ENCODE measurements around the gene PHOSPHO1.
"Not testable (repeated sequence)": the region's sequence is repeated elsewhere in the genome, so short reads cannot be mapped to it uniquely, and the experiment has no call there.

Gene PHOSPHO1, protein sequence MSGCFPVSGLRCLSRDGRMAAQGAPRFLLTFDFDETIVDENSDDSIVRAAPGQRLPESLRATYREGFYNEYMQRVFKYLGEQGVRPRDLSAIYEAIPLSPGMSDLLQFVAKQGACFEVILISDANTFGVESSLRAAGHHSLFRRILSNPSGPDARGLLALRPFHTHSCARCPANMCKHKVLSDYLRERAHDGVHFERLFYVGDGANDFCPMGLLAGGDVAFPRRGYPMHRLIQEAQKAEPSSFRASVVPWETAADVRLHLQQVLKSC

DNA sequence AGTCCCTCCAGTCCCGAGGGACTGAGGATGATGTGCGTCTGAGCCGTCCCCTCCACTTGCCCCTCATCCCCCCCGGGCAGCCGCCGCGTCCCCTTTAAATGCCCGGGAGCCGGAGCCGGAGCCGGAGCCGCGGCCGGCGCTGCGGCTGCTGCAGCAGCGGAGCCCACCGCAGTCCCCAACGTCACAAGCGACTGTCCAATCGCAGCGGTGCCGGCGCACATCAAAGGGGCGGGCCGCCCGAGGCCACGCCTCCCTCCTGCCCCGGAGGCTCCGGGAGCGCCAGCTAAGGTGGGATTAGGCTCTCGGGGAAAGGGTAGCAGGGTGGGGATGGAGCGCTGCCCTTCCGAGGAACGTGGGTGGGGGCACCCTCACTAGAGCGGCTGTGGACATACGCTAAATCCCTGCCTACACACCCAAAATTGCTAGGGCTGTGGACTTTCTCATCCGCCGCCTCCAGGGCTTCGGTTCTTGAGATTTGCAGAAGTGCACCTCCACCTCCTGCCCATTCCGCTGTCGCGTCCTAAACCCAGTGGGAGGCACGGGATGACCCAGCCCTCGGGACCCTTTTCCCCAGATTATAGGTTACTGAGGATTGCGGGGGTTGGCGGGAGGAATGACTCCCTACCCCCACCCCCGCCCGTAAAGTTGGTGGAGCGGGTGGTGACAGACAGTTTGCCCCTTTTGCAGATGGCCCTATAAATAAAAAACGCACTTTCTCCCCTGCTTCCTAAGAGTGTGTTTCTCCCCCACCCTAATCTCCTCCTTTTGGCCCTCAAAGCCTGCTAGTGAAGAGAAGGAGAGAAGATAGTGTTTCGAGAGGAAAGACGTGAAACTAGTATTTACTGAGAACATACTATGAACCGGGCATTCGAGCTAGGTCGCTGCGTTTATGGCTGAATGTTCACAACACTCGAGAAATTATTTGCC lies at the start of gene PHOSPHO1:
Gene PHOSPHO1 (minus strand): TSS at position 152 of the 927 bp plus-strand sequence. CDS start 4,096 bp downstream, outside the sequence.
- peak; percentile 83 for DNase-seq

DNA sequence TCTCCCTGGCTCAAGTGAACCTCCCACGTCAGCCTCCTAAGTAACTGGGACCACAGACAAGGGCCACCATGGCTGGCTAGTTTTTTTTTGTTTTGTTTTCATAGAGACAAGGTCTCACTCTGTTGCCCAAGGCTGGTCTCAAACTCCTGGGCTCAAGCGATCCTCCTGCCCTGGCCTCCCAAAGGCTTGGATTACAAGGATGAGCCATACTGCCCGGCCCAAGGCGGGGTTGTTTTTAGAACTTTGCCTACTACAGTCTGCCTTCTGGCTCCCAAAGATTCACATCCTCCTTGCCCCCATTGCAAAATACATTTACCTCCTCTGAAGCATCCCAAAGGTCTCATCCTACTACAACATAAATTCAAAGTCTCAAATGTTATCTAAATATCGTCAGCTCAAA lies 49.5 kb upstream of the PHOSPHO1 start:
- no peak for DNase-seq

DNA sequence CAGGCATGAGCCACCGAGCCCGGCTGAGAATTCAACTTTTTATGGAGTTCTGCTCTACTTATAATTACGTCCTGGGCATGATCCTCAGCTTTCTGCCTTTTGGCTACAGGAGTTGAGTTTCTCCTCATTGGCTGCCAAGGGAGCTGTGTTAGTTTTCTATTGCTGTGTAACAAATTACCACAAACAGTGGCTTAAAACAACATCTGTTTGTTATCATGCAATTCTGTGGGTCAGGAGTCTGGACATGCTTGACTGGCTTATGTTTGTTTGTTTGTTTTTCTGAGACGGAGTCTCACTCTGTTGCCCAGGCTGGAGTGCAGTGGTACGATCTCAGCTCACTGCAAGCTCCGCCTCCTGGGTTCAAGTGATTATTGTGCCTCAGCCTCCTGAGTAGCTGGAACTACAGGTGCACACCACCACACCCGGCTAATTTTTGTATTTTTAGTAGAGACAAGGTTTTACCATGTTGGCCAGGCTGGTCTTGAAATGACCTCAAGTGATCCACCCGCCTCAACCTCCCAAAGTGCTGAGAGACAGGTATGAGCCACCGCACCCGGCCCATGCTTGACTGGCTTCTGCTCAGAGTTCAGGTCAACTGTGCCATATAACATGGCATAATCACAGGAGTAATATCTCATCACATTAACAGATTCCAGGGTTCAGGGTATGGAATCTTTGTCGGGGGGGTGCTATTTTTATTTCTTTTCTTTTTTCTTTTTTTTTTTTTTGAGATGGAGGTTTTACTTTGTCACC lies 48.9 kb upstream of the PHOSPHO1 start:
- not testable (repeated sequence) for DNase-seq

DNA sequence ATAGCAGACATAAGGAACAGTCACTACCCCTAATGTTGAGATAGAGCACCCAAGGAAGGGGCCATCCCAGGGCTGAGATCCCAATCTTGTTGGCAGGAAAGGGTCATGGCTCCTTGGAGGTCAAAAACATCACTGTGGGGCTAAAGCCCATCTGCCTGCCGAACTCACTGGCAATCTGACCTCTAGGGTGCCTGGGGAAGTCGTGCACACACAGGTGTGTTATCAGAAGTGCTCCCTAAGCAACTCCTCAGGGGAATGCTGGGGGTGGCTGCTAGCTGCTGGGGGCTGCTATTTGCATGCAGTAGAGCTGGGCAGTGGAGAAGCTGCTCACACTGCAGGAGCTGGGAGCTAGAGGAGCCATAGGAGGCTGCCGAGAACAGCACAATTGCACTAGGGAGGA lies 47.5 kb upstream of the PHOSPHO1 start:
- DNase-seq: no peak

DNA sequence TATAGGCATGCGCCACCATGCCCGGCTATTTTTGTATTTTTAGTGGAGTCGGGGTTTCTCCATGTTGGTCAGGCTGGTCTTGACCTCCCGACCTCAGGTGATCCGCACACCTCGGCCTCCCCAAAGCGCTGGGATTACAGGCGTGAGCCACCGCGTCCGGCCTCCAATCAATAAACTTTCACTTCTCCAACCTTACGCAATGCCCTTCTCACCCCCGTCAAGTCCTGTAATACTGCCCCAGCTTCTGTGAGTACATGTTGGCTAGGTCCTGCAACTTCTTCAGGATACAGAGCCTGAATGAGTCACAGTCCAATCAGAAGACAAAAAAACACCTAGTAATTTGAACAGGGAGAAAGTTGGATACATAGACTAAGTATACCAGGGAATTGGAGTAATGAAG lies 47.1 kb upstream of the PHOSPHO1 start:
- DNase-seq: no peak

DNA sequence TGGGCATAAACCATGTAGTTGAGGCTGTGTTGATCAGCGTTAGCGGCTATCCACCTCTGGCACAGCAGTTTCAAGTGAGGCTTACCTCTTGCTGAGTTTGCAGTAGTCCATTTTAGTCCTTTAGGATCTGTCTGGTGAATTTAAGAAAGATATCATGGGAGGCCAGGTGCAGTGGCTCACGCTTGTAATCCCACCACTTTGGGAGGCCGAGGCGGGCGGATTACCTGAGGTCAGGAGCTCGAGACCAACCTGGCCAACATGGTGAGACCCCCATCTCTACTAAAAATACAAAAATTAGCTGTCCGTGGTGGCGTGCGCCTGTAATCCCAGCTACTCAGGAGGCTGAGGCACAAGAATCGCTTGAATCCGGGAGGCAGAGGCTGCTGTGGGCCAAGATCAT lies 45.4 kb upstream of the PHOSPHO1 start:
- DNase-seq: not testable (repeated sequence)

DNA sequence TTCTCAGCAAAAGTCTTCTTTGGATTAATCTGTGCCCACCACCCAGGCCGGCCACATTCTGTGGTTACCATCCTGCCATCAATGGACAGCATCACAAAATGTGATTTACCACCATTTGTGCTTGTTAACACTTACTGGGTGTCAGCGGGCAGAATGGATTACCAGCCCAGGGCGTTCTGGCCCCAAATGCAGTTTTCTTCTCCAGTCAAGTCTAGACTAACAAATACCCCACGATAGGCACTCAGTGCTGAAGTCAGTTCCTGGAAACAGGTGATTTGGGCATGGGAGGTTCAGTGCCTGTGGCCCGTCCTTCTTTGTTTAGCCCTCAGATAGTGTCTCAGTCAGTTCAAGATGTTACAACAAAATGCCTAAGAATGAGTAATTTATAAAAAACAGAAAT lies 38.8 kb upstream of the PHOSPHO1 start:
- no peak for DNase-seq

DNA sequence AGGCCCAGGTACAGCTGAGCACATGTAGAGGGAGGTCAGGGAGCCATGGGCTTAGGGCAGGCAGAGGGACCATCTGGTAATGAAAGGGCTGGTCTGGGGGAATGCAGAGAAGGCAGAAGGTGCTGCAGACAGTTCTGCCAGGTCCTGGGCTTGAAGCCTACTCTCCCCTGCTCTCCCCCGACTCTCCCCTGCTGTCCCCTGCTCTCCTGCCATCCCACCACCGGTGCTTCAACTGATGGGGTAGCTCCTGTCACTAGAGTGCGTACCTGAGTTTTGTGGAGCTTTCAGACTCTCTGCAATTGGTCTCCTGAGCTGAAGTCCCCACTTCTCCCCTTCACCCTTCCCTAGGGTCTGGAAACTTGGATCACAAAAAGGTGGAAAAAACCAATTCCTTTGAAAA lies 37.3 kb upstream of the PHOSPHO1 start:
- no peak for DNase-seq

DNA sequence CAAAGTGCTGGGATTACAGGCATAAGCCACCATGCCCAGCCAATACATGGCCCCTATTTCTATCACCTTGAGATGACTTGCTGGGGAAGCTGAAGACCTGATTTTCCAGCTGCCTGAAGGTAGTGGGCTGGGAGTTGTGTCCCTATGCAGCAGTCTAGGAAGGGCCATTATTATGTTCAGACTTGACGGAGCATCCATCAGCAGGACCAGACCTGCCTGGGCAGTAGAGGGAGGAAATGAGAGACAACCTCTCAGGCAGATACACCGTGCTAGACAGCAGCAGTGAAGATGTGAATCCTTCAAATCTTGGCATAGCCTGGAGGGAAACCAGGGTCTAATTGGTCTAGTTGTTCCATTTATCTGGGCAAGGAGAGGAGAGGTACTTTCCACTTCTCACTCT lies 35.6 kb upstream of the PHOSPHO1 start:
- DNase-seq: no peak

DNA sequence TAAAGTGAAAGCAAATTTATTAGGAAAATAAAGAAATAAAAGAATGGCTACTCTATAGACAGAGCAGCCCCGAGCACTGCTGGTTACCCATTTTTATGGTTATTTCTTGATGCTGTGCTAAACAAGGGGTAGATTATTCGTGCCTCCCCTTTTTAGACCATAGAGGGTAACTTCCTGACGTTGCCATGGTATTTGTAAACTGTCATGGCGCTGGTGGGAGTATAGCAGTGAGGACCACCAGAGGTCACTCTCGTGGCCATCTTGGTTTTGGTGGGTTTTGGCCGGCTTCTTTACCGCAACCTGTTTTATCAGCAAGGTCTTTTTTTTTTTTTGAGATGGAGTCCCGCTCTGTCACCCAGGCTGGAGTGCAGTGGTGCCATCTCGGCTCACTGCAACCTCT lies 31.0 kb upstream of the PHOSPHO1 start:
- not testable (repeated sequence) for DNase-seq

DNA sequence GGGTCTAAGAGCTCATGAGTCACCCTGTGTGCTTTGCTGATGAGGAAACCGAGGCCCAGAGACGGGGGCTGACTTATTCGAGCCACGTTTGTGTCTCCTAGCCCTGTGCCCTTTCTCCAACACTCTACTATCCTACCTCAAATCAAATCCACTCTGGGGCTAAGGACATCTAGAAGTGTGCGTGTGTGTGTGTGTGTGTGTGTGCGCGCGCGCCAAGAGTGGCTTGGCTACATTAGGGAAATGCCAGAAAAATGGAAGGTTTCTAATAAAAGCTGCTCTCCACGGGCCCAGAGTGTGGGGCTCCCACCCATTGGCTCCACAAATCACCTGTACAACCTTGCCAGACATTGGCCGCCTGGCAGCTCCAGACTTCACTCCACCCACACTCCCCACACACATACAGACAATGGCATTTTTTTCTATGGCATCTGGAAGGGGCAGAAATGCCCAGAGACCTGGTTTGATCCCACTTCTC lies 30.3 kb upstream of the PHOSPHO1 start:
- DNase-seq: peak; percentile 4

DNA sequence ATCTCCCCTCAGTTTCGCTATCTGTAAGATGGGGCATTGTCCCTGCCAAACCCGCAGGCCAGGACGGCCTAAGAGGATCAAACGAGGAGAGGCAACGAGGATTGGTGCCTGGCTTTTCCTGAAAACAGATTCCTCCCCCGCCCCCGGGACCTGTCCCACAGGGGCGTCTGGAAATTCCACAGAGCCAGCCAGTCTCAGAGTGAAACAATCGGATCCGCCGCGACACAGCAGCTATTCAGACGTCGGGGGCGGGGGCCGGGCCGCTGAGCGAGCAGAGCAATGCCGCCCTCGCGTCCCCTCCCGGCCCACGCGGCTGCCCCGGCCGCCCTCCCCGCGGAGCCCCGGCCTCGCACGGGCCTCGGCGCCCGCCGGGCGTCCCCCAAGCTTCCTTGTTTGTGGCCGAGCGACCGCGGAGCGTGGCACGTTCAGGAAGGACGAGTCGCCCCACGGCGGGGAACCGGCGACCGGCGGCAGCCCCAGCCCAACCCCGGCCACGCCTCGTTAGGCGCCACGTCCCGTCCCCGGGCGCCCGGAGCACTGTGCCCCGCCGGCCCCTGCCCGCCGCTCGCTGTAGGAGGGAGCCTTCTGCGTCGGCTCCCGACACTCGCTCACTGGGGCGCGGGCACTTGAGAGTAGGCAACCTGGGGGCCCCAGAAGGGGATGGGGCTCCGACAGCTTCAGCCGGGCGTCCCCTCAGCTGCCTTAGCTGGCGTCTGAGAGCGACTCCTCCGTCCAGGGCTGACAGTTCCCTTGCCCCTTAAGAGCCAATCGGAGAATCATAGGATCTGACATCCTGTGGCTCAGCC lies 29.6 kb upstream of the PHOSPHO1 start:
- DNase-seq: peak; percentile 59

DNA sequence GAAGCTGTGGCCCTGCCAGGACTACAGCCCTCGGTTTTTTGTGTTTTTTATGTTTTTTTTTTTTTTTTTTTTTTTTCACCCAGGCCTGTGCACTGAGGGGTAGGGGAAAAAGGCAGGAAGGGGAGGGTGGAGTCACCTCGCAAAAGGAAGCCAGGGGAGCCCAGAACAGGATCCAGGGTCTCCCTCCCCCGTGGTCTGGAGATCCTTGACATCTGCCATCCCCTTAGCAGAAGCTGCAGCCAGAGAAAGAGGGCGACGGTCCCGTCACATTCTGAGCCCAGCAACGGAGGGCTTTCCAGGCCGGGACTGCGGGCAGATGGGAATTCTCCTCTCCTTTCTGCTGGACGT lies 29.1 kb upstream of the PHOSPHO1 start:
- no peak for DNase-seq

DNA sequence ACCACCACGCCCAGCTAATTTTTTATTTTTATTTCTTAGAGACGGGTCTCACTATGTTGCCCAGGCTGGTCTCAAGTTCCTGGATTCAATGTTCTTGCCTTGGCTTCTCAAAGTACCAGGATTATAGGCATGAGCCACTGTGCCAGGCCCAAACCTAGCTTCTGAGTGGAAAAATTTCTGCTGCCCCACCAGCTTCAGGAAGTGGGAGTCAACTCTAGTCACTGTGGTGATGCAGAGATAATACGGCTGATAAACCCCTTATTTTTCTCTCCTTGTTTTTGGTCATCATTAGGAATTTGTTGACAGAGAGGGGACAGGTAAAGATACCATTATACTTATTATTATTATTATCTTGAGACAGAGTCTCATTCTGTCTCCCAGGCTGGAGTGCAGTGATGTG lies 27.8 kb upstream of the PHOSPHO1 start:
- DNase-seq: no peak

DNA sequence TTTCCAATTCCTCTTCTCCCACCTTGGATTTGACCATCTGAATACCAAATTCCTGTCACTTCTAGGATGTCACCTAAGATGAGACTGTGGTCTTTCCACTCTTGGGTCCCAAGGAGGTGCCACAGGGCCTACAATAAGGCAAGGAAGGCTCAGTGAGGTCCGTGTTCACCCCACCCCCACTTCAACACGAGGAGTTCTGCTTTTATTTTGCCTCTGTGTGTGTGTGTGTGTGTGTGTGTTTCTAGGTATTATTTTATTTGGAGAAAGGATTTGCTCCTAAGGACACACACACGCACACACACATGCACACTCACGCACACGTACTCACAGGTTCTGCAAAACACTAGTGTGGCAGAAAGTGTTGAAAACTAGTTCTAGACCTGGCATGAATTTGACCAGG lies 24.5 kb upstream of the PHOSPHO1 start:
- no peak for DNase-seq

DNA sequence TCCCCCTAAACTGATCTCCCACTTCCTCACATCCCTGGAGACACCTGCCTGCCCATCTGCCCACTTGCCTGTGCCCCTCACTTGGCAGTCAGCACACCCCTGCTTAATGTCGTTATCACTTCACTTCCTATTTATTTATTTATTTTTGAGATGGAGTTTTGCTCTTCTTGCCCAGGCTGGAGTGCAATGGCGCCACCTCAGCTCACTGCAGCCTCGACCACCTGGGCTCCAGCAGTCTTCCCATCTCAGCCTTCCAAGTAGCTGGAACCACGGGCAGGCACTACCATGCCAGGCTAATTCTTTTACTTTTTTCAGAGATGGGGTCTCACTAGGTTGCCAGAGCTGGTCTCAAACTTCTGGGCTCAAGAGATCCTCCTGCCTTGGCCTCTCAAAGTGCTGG lies 23.5 kb upstream of the PHOSPHO1 start:
- no peak for DNase-seq

DNA sequence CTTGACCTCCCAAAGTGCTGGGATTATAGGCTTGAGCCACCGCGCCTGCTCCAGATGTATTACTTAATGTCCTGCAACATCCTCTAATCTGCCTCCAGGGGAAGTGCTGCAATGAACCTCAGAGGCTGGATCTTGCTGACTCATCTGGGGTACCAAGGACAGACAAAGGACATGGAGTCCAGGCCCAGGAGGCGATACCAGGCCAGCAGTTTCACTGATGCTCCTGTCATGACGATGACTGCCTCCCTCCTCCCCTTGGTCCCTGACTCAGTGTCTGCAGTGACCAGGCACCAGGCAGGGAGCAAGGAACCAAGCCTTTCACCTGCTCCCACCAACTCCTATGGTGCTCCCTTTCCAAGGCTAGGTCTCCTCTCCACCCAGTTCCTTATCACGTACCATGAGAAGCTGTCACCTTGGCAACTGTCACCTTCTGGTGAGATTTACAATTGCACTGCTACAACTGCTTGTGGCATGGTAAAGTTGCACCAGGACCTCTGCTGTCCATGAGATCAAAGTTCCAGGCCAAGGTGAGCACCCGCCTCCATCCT lies 21.6 kb upstream of the PHOSPHO1 start:
- no peak for DNase-seq

DNA sequence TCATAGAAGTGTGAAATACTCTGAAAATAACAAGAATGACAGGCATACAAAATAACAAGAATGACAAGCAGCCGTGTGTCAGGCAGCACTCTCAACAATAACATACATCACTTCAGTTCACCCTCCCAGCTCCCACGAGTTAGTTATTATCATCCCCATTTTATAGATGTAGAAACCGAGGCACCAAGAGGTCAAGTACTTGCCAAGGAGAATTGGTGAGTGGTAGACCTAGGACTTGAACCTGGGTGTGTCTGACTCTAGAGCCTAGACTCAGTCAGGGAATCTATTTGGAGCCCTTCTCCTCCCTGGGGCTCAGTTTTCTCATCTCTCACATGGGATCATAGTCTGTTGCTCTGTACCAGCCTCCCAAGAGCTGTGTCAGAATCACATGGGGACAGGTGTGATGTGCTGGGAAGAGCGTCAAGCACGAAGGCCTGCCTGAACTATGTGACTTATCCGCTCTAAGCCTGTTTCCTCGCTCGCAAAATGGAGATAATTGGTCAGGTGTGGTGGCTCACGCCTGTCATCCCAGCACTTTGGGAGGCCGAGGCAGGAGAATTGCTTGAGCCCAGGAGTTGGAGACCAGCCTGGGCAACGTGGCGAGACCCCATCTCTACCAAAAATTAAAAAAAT lies 19.4 kb upstream of the PHOSPHO1 start:
- no peak for DNase-seq

DNA sequence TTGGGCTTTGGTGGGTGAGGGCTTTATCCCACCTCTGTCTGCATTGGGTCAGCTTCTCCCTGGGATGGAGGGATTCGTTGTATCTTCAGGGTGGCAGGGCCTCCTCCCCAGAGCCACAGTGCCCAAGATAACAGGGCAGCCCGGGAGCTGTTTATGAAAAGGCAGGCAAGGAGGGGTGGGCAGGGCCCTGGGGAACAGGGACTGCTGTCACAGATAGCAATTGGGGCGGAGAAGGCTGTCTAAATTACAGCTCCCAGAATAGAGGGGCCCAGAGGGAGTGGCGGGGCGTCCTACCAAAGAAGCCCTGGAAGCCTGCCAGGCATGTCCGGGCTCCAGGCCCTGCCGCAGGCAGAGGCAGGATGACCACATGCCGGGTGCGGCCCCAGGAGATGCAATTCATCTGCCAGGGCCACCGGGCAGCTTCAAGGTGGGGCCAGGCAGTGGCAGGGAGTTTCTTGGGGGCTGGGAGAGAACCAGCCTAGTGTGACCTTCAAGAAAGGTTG lies 18.8 kb upstream of the PHOSPHO1 start:
- DNase-seq: no peak

DNA sequence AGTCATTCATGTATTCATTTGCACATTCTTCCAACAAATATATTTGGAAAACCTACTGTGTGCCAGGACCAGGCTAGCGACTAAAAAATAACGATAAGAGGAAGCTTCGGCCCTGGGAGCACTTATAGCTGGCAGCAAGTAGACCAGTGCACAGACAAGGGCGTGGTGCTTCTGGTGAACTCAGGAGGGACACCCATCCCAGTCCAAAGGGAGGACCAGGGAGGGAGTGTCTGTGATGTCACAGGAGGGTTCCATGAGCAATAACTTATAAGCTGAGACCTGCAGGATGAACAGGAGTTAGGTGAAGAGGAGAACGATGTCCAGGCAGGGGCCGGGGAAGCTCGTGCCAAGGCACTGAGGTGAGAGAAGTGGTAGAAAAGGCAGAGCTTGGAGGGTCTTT lies 17.4 kb upstream of the PHOSPHO1 start:
- DNase-seq: no peak

DNA sequence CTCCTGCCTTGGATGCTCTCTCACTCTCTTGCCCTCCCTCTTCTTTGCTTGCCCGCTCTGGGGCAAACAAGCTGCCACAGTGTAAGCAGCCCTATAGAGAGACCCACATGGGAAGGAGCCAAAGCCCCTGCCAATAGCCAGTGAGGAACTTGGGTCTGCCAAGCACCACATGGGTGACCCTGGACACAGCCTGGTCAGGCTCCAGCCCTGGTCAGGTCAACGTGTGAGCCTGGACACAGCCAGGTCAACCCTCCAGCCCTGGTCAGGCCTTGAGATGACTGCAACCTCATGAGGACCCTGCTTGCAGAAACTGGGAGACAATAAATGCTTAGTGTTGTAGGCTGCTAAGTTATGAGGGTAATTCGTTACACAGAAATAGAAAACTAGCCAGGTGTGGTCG lies 14.3 kb upstream of the PHOSPHO1 start:
- DNase-seq: no peak

DNA sequence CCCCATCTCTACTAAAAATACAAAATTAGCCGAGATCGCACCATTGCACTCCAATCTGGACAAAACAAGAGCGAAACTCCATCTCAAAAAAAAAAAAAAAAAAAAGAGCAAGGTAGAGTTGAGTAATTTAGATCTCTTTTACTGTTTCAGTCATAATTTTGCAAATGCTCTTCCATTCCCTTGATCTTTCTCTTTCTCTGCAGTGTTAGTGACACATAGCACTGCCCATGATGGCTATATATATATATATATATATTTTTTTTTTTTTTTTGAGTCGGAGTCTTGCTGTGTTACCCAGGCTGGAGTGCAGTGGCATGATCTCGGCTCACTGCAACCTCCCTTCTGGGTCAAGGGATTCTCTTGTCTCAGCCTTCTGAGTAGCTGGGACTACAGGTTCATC lies 12.2 kb upstream of the PHOSPHO1 start:
- DNase-seq: no peak
